Activated T-helper 2 cell treated with anti-CD3 and anti-CD28 coated beads, Interferon-gamma antibody, Interleukin-2, Interleukin-4, amounts not matched to agents 10 μg/mL and 5 μg/mL and 100 μg/mL, durations not matched to agents 14 hours and 24 hours and 36 hours (primary cell): Measurements from ENCODE around the gene CEP20. TPM values are rescaled to one million over a fixed set of nuclear protein-coding genes. Genes with fewer than 3 reads are reported as not detected.

Source experiments
- total RNA-seq: library from RNA; stranded (reverse); gene quantifications from 2 replicates; pipeline ENCODE4 v1.2.3, GENCODE V29; 2022

CEP20 gene
- total RNA-seq, 1 donor from 2014 or later, result 39.7 TPM

Other genes with a start within 250 kb of the CEP20 start
- 49.9 and 56.4 TPM in 2 replicates for gene MARF1, start 245.4 kb downstream of the CEP20 start, total RNA-seq
- gene NDE1, start 238.4 kb downstream of the CEP20 start, total RNA-seq, result 88.8 and 97.7 TPM in 2 replicates
- not detected in 2 replicates for gene MYH11, start 31.6 kb downstream of the CEP20 start, total RNA-seq
- gene ABCC1, start 61.0 kb upstream of the CEP20 start, total RNA-seq, result 95.7 and 99.4 TPM in 2 replicates